BJ (cell line): ENCODE data around the gene TMEM94. TPM values are rescaled to one million over a fixed set of nuclear protein-coding genes. Genes with fewer than 3 reads are reported as not detected.
"Not testable (repeated sequence)": the region's sequence is repeated elsewhere in the genome, so short reads cannot be mapped to it uniquely, and the experiment has no call there.

Source experiments
- CTCF ChIA-PET: fragments of 350-600 bp; formaldehyde crosslinking; extraction: SDS; loops from one replicate; lab custom pipeline; 2021; ENCODE audit warnings: antibody characterized with exemption, inconsistent platforms; lab: Yijun Ruan, JAX
- POLR2A ChIA-PET: fragments of 300-600 bp; sonication (Branson Sonifier 250); formaldehyde crosslinking; extraction: SDS; loops from one replicate; lab custom pipeline; 2021; ENCODE audit warnings: antibody characterized with exemption; lab: Charles Lee
- DNase-seq: peaks from one replicate; pipeline ENCODE4 v3.0.0-alpha.2; 2011; ENCODE audit warnings: low read depth
- H3K27me3 ChIP-seq: 2 replicates; pipeline ENCODE4 v1.6.0; 2011; ENCODE audit warnings: low read length; ENCODE audit not compliant: control insufficient read depth, insufficient read depth
- H3K36me3 ChIP-seq: 2 replicates; pipeline ENCODE4 v1.5.1; 2011; ENCODE audit warnings: low read length; ENCODE audit not compliant: control insufficient read depth, insufficient read depth
- H3K4me3 ChIP-seq: 2 replicates; pipeline ENCODE4 v1.5.1; 2011; ENCODE audit warnings: low read depth, mild to moderate bottlenecking, control low read depth, low read length
- CTCF ChIP-seq: IDR thresholded peaks from 2 replicates; pipeline ENCODE4 v1.5.1; 2011; ENCODE audit warnings: low read depth, mild to moderate bottlenecking, control low read depth, inconsistent platforms, low read length, moderate library complexity; ENCODE audit not compliant: insufficient read depth
- polyA plus RNA-seq: library from polyadenylated mRNA; depleted of rRNA; stranded (reverse); fragments of >200 nt; gene quantifications from 2 replicates; pipeline ENCODE4 v1.2.3, GENCODE V29; 2011

The TMEM94 gene
- polyA plus RNA-seq, 1 experiment: 35.5 TPM

- no peak for DNase-seq
- POLR2A ChIA-PET: interaction anchor here (0.6 to 1.0 kb wide), 2 partner anchors 47 to 166 kb away, joined by 7 to 30 read pairs; no protein-coding TSS in a partner anchor
- no peak for TF ChIP-seq CTCF
These were observed 20.5 kb downstream of the TMEM94 start for GRCh38 chr17:75476752-75477489.

GRCh38 chr17:75477490-75477862, 21.0 kb downstream of the TMEM94 start:
- CTCF ChIA-PET: interaction anchor here (1.3 kb wide), 1 partner anchor 39 kb away, joined by 4 read pairs; the partner anchor contains the start of gene TSEN54
- H3K27me3 ChIP-seq, POLR2A ChIA-PET, DNase-seq, H3K4me3 ChIP-seq, H3K36me3 ChIP-seq: not testable (repeated sequence)

More at GRCh38 chr17:75476752-75477489, 20.5 kb downstream of the TMEM94 start:
- H3K4me3 ChIP-seq: no peak overlapping the region
- H3K36me3 ChIP-seq: peaks cover 11% of the 10 kb centered on the region
- H3K27me3 ChIP-seq: no peaks in the 10 kb centered on the region
- CTCF ChIA-PET: interaction anchor here (0.6 to 1.3 kb wide), 2 partner anchors 19 to 39 kb away, joined by 3 to 4 read pairs; partner anchors contain the start of gene TSEN54

- Histone ChIP-seq H3K36me3 (peaks cover 3% of the 10 kb centered on the region), H3K27me3 (no peaks in the 10 kb centered on the region), H3K4me3 (no peak overlapping the region)
- ChIA-PET CTCF (interaction anchor here (0.6 kb wide), 1 partner anchor 19 kb away, joined by 4 read pairs; no protein-coding TSS in a partner anchor), POLR2A (no interaction called here)
- TF ChIP-seq CTCF: no peak
- DNase-seq: no peak
These were observed 22.1 kb downstream of the TMEM94 start for GRCh38 chr17:75478508-75478907.

GRCh38 chr17:75480281-75480680, 23.8 kb downstream of the TMEM94 start:
- DNase-seq: no peak
- no peaks in the 10 kb centered on the region; the same call in 1 of the 2 replicates for H3K36me3 ChIP-seq
- H3K27me3 ChIP-seq: no peaks in the 10 kb centered on the region
- ChIA-PET CTCF (interaction anchor here (1.2 to 1.7 kb wide), 2 partner anchors 12 to 23 kb away, joined by 5 to 6 read pairs; no protein-coding TSS in a partner anchor), POLR2A (no interaction called here)
- H3K4me3 ChIP-seq: no peak overlapping the region
- no peak for TF ChIP-seq CTCF

- TF ChIP-seq CTCF: no peak
- Histone ChIP-seq H3K36me3 (no peaks in the 10 kb centered on the region; the same call in none of the 2 replicates), H3K27me3 (no peaks in the 10 kb centered on the region), H3K4me3 (no peak overlapping the region)
- POLR2A ChIA-PET: no interaction called here
- CTCF ChIA-PET: interaction anchor here (0.5 to 0.7 kb wide), 2 partner anchors 18 to 44 kb away, joined by 3 to 4 read pairs; partner anchors contain the start of gene LLGL2
- no peak for DNase-seq
These were observed 25.0 kb downstream of the TMEM94 start for GRCh38 chr17:75481194-75482068.
